ENCODE measurements around the gene TANC1.

DNA sequence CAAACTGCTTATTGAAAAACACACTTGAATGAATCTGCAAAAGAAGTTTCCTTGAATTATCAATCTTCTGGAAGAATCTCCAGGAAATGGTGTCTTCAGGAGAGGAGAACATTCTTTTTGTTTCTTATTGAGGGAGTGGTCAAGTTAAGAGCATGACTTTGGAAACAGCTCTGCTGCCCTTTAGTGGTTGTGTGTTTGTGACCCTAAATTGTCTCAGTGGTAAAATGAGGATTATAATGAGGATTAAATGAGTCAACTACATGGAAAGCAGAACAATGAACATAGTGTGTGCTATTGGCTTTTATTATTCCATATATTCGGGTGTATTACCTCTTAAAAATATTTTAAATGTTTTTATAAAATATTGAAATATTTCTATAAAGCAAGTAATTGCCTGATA, 44.8 kb upstream of the TANC1 start:
- TF ChIP-seq CTCF (IDR thresholded peaks at IDR 0.05) (no peak), POLR2A (IDR thresholded peaks at IDR 0.05) (no peak)
